ENCODE measurements around the gene ARID3A.

DNA sequence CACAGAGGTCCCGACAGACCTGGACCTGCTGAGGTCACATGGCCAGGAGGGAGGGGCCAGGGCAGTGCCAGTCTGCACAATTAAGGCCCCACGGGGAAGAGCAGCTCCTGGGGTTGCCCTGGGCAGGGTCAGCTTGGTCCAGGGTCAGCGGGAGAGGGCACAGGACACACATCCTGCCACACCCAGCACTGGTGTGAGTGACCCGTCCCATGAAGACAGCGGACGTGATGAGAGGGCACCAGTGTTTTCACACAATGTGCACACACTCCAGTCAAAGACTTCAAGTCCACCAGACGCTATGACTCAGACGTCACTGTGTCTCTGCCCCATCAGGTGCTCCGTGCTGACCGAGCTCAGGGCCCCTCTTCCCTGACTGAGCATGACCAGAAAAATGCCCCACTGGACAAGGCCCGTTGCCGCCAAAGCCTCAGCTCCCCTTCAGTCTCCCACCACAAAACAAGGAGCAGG lies 90.8 kb downstream of the ARID3A start:
- no peak for TF ChIP-seq CTCF (IDR thresholded peaks at IDR 0.05; ENCODE audit: extremely low read depth in 1 of 2, insufficient read depth in 1 of 2, low read depth in 1 of 2, low read length in 2 of 2)
- TF ChIP-seq POLR2AphosphoS5 (IDR thresholded peaks at IDR 0.05; ENCODE audit: insufficient read depth, low read depth, low read length): peak; percentile 38
- TF ChIP-seq EZH2 (IDR thresholded peaks at IDR 0.05; ENCODE audit: borderline replicate concordance, low read depth, low read length, severe bottlenecking): no peak
- TF ChIP-seq POLR2A (IDR thresholded peaks at IDR 0.05; ENCODE audit: low read depth, low read length): no peak
- TF ChIP-seq JUN (IDR thresholded peaks at IDR 0.05; ENCODE audit: borderline replicate concordance, insufficient read depth, insufficient read length, low read depth): no peak
- TF ChIP-seq, protein P1, sequence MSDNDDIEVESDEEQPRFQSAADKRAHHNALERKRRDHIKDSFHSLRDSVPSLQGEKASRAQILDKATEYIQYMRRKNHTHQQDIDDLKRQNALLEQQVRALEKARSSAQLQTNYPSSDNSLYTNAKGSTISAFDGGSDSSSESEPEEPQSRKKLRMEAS (IDR thresholded peaks at IDR 0.05; ENCODE audit: insufficient read depth, insufficient read length): no peak
